Measurements from ENCODE around the gene FH.

The FH gene

GRCh38 chr1:241519308-241520079 lies at the start of gene FH:
TSS of gene FH (minus strand) at chr1:241519755. CDS start at chr1:241519722, 33 bp downstream.
- DNase-seq, result peak; percentile 99

GRCh38 chr1:241560849-241561187 lies 41.3 kb upstream of the FH start:
- no peak for DNase-seq

- DNase-seq, result no peak
These were observed 40.7 kb upstream of the FH start for GRCh38 chr1:241560146-241560848.

GRCh38 chr1:241557551-241558193 lies 38.1 kb upstream of the FH start:
- DNase-seq, result no peak

- DNase-seq, result no peak
These were observed 37.5 kb upstream of the FH start for GRCh38 chr1:241557031-241557430.

- DNase-seq, result no peak
These were observed 36.0 kb upstream of the FH start for GRCh38 chr1:241555526-241555925.

GRCh38 chr1:241553886-241554592 lies 34.5 kb upstream of the FH start:
- no peak for DNase-seq

- DNase-seq, result no peak
These were observed 32.4 kb upstream of the FH start for GRCh38 chr1:241551759-241552638.

GRCh38 chr1:241550318-241550717 lies 30.8 kb upstream of the FH start:
- no peak for DNase-seq

GRCh38 chr1:241548008-241548407 lies 28.5 kb upstream of the FH start:
- DNase-seq, result no peak

GRCh38 chr1:241542199-241542907 lies 22.8 kb upstream of the FH start:
- DNase-seq, result no peak

GRCh38 chr1:241536969-241537368 lies 17.4 kb upstream of the FH start:
- DNase-seq, result no peak

GRCh38 chr1:241536304-241536703 lies 16.7 kb upstream of the FH start:
- DNase-seq, result no peak

- no peak for DNase-seq
These were observed 14.0 kb upstream of the FH start for GRCh38 chr1:241533326-241534115.

- DNase-seq, result no peak
These were observed 13.3 kb upstream of the FH start for GRCh38 chr1:241532864-241533263.

GRCh38 chr1:241532162-241532531 lies 12.6 kb upstream of the FH start, which contains the start of gene KMO:
TSS of gene KMO (plus strand) at chr1:241532378. CDS start at chr1:241532445, 67 bp downstream.
- DNase-seq, result peak; percentile 50

- peak; percentile 46 for DNase-seq
These were observed 11.9 kb upstream of the FH start for GRCh38 chr1:241531195-241532161.

GRCh38 chr1:241527146-241527545 lies 7.6 kb upstream of the FH start:
- DNase-seq, result no peak

GRCh38 chr1:241525026-241525425 lies 5.5 kb upstream of the FH start:
- no peak for DNase-seq
